Muscle of leg (tissue), 11 donors: ENCODE results near the gene ATAD3A. TPM values are rescaled to one million over a fixed set of nuclear protein-coding genes. Genes with fewer than 3 reads are reported as not detected.
"Not testable (repeated sequence)": the region's sequence is repeated elsewhere in the genome, so short reads cannot be mapped to it uniquely, and the experiment has no call there.

Experiments
- DNase-seq: peaks from one replicate; pipeline ENCODE4 v3.0.0; 2013
- H3K27ac ChIP-seq: one replicate; pipeline ENCODE4 v1.5.1; 2013; ENCODE audit warnings: mild to moderate bottlenecking, low read length, control low read depth
- H3K27me3 ChIP-seq: one replicate; pipeline ENCODE4 v1.6.1; 2013; ENCODE audit warnings: low read length; ENCODE audit not compliant: control insufficient read depth, insufficient read depth
- H3K36me3 ChIP-seq: one replicate; pipeline ENCODE4 v1.6.1; 2013; ENCODE audit warnings: low read length; ENCODE audit not compliant: control insufficient read depth, insufficient read depth
- H3K4me1 ChIP-seq: one replicate; pipeline ENCODE4 v1.6.1; 2013; ENCODE audit warnings: low read length; ENCODE audit not compliant: control insufficient read depth, insufficient read depth
- H3K4me3 ChIP-seq: one replicate; pipeline ENCODE4 v1.5.1; 2013; ENCODE audit warnings: low read length, control low read depth
- H3K9me3 ChIP-seq: replicated peaks from 2 replicates; pipeline ENCODE4 v1.6.1; 2013; ENCODE audit warnings: low read depth, low read length; ENCODE audit not compliant: control insufficient read depth
- WGBS: methylation state at CpG from one replicate; pipeline ENCODE4 v1.1.5; 2013; ENCODE audit warnings: missing lambda C conversion rate; ENCODE audit not compliant: insufficient coverage; 5-methylcytosine and 5-hydroxymethylcytosine counted together
- polyA plus RNA-seq, 8 donors: library from polyadenylated mRNA; unstranded; fragments of 120-200 nt; gene quantifications; one replicate each; pipeline versions ENCODE4 v1.2.1 to v1.2.3, GENCODE V29; 2013; ENCODE audit warnings: inconsistent platforms in 1 of 8, low replicate concordance in 1 of 8; ENCODE audit not compliant: insufficient read length in 8 of 8, insufficient read depth in 1 of 8
- total RNA-seq: library from RNA; stranded (reverse); fragments of 120-200 nt; gene quantifications from one replicate; pipeline ENCODE4 v1.2.4, GENCODE V29; 2013

ATAD3A gene
- total and polyA plus RNA-seq, 9 donors: 13.5 to 22.0 (median 20.5) TPM

- Histone ChIP-seq H3K4me3 (no peak overlapping the region), H3K27me3 (no peaks in the 10 kb centered on the region), H3K4me1 (peaks cover 11% of the 10 kb centered on the region), H3K9me3 (peaks cover 5% of the 10 kb centered on the region), H3K27ac (no peak overlapping the region), H3K36me3 (peaks cover 34% of the 10 kb centered on the region)
- 100% methylated on average over 2 of the region's 4 CpGs for WGBS
- no peak for DNase-seq
Measured at GRCh38 chr1:1531947-1532346, 20.0 kb downstream of the ATAD3A start.

GRCh38 chr1:1533176-1533893 is 21.4 kb downstream of the ATAD3A start:
- not testable (repeated sequence) for DNase-seq, H3K9me3 ChIP-seq
- peaks cover 14% of the 10 kb centered on the region for H3K4me1 ChIP-seq

GRCh38 chr1:1533894-1534291 is 21.9 kb downstream of the ATAD3A start:
- Histone ChIP-seq H3K4me1 (peaks cover 16% of the 10 kb centered on the region), H3K36me3 (peaks cover 32% of the 10 kb centered on the region)
- 56% methylated on average over 14 of the region's 18 CpGs for WGBS
- H3K9me3 ChIP-seq, H3K27me3 ChIP-seq, DNase-seq, H3K4me3 ChIP-seq, H3K27ac ChIP-seq: not testable (repeated sequence)

More at GRCh38 chr1:1533176-1533893, 21.4 kb downstream of the ATAD3A start:
- not testable (repeated sequence) for H3K27me3 ChIP-seq, H3K4me3 ChIP-seq, H3K27ac ChIP-seq
- WGBS: 92% methylated on average over 7 of the region's 22 CpGs
- peaks cover 34% of the 10 kb centered on the region for H3K36me3 ChIP-seq

- no peak overlapping the region for H3K27ac ChIP-seq
- peaks cover 26% of the 10 kb centered on the region for H3K36me3 ChIP-seq
- WGBS: 67% methylated on average over 13 of the region's 31 CpGs
- no peak for DNase-seq
- peaks cover 5% of the 10 kb centered on the region for H3K9me3 ChIP-seq
- no peak overlapping the region for H3K4me3 ChIP-seq
- peaks cover 23% of the 10 kb centered on the region for H3K4me1 ChIP-seq
- H3K27me3 ChIP-seq: no peaks in the 10 kb centered on the region
Measured at GRCh38 chr1:1534401-1535154, 22.6 kb downstream of the ATAD3A start.

GRCh38 chr1:1535201-1536018 is 23.4 kb downstream of the ATAD3A start:
- no peak overlapping the region for H3K4me3 ChIP-seq
- H3K36me3 ChIP-seq: peaks cover 20% of the 10 kb centered on the region
- 89% methylated on average over 54 of the region's 66 CpGs for WGBS
- no peak overlapping the region for H3K27ac ChIP-seq
- no peak for DNase-seq
- H3K4me1 ChIP-seq: peaks cover 24% of the 10 kb centered on the region
- H3K27me3 ChIP-seq: no peaks in the 10 kb centered on the region
- H3K9me3 ChIP-seq: peaks cover 5% of the 10 kb centered on the region

- no peak overlapping the region for H3K27ac ChIP-seq
- 69% methylated on average over 48 of the region's 48 CpGs for WGBS
- H3K4me3 ChIP-seq: no peak overlapping the region
Measured at GRCh38 chr1:1536019-1536937, 24.3 kb downstream of the ATAD3A start.

GRCh38 chr1:1536938-1537546 is 25.1 kb downstream of the ATAD3A start:
- Histone ChIP-seq H3K4me3 (no peak overlapping the region), H3K36me3 (peaks cover 28% of the 10 kb centered on the region), H3K27ac (no peak overlapping the region), H3K4me1 (peaks cover 32% of the 10 kb centered on the region), H3K9me3 (peaks cover under 1% of the 10 kb centered on the region), H3K27me3 (no peaks in the 10 kb centered on the region)
- no peak for DNase-seq
- WGBS: 83% methylated on average over 15 of the region's 15 CpGs

More at GRCh38 chr1:1536019-1536937, 24.3 kb downstream of the ATAD3A start:
- no peak for DNase-seq
- peaks cover 5% of the 10 kb centered on the region for H3K9me3 ChIP-seq
- peaks cover 21% of the 10 kb centered on the region for H3K36me3 ChIP-seq
- H3K27me3 ChIP-seq: no peaks in the 10 kb centered on the region
- peaks cover 31% of the 10 kb centered on the region for H3K4me1 ChIP-seq

GRCh38 chr1:1537626-1538250 is 25.8 kb downstream of the ATAD3A start:
- H3K27me3 ChIP-seq: no peaks in the 10 kb centered on the region
- 92% methylated on average over 26 of the region's 32 CpGs for WGBS
- peaks cover 32% of the 10 kb centered on the region for H3K36me3 ChIP-seq
- H3K4me1 ChIP-seq: peaks cover 32% of the 10 kb centered on the region
- H3K27ac ChIP-seq: no peak overlapping the region
- DNase-seq: no peak
- H3K4me3 ChIP-seq: no peak overlapping the region
- no peaks in the 10 kb centered on the region for H3K9me3 ChIP-seq

GRCh38 chr1:1538334-1538733 is 26.4 kb downstream of the ATAD3A start:
- Histone ChIP-seq H3K36me3 (peaks cover 36% of the 10 kb centered on the region), H3K27ac (no peak overlapping the region), H3K27me3 (no peaks in the 10 kb centered on the region), H3K9me3 (no peaks in the 10 kb centered on the region), H3K4me3 (no peak overlapping the region), H3K4me1 (peaks cover 29% of the 10 kb centered on the region)
- 84% methylated on average over 23 of the region's 23 CpGs for WGBS
- no peak for DNase-seq
